ENCODE results near the gene CDY2B.
"Not testable (repeated sequence)": the region's sequence is repeated elsewhere in the genome, so short reads cannot be mapped to it uniquely, and the experiment has no call there.

Gene CDY2B

GRCh38 chrY:17880120-17880519, at the start of gene CDY2B:
TSS of gene CDY2B (minus strand) at chrY:17880220. CDS start at chrY:17879892, 328 bp downstream.
- DNase-seq (ENCODE audit: low read depth): not testable (repeated sequence)

DNA sequence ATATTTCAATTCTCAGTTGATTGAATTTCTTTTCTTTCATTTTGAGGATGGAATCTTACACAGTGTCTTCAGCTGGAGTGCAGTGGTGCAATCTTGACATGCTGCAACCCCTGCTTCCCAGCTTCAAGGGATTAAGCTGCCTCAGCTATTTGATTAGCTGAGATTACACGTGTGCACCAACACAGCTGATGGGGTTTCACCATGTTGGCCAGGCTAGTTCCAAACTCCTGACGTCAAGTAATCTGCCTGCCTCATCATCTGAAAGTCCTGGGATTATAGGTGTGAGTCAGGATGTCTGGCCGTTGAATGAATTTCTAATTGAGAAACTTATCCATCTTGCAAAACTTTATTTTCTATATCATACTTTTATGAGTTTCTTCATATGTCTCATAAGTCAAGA, 28.0 kb upstream of the CDY2B start:
- DNase-seq (ENCODE audit: low read depth): not testable (repeated sequence)

- not testable (repeated sequence) for DNase-seq (ENCODE audit: low read depth)
Observed at GRCh38 chrY:17907351-17907750, 27.3 kb upstream of the CDY2B start.

DNA sequence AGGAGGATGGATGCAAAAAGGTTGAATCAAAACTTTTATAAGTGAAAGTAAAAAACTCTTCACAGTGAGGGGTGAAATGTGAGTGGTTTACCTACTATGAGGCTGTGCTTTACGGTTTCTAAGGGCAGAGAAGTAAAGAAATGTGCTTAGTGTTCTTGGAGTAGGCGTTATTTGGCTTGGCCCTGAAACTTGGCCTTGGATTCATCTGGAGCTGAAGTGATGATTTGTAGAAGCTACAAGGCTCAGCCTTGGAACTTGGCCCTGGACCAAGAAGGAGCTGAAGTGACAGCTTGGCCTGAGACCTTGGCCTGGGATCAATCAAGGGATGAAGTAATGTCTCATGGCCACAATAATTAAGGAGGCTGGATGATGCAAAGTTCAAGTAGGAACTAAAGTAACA, 1.7 kb upstream of the CDY2B start:
- not testable (repeated sequence) for DNase-seq (ENCODE audit: low read depth)

- DNase-seq (ENCODE audit: low read depth): not testable (repeated sequence)
Observed at GRCh38 chrY:17876767-17877166, 3.3 kb downstream of the CDY2B start.

DNA sequence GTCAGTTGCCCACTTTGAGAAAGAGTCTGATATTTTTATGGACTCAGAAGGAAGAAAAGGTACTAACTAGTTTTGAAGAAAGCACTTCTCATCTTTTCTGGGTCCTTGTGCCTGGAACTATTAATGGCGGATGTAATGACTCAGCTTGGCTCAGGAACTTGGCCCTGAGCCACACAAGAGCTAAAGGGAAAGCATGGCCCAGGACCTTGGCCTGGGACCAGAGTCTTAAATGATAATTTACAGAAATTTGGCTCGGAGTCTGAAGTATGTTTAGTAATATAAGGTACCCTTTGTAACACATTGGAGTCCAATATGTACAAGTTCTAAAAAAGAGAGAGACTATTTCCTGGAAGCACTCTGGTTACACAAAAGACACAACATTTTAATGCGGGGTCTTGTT, 4.6 kb downstream of the CDY2B start:
- not testable (repeated sequence) for DNase-seq (ENCODE audit: low read depth)

GRCh38 chrY:17871194-17871903, 8.7 kb downstream of the CDY2B start:
- DNase-seq (ENCODE audit: low read depth): not testable (repeated sequence)

GRCh38 chrY:17870737-17871136, 9.3 kb downstream of the CDY2B start:
- DNase-seq (ENCODE audit: low read depth): not testable (repeated sequence)

DNA sequence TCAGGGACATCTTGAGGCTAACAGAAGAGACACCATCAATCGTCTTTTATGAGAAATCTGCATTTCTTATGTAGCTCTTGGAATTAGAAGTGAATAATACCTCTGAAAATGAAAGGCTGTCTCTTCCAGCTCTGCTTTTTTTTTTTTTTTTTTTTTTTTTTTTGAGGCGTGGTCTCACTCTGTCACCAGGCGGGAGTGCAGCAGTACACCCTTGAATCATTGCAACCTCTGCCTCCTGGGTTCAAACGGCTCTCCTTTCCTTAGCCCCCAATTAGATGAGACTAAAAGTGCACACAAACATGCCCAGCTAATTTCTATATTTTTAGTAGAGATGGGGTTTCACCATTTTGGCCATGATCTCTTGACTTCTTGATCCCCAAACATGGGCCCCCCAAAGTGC, 12.2 kb downstream of the CDY2B start:
- not testable (repeated sequence) for DNase-seq (ENCODE audit: low read depth)

DNA sequence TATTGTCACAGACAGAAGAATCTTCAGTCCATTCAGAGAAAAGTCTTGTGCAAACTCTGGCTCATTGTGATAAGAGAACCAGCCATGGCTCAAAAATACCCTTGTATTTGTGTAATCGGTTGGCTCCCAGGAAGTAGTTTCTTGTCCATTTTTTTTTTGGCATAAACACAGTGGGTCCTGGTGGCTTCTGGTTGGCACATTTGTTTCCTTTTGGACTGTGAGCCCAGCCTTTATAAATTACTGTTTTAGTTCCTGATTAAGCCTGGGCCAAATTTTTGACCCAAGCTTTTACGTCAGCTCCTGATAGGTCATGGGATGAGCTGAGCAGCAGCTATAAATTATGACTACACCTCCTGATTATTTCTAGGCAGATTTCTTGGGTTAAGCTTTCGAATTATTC, 19.4 kb downstream of the CDY2B start:
- not testable (repeated sequence) for DNase-seq (ENCODE audit: low read depth)

- DNase-seq (ENCODE audit: low read depth): not testable (repeated sequence)
Observed at GRCh38 chrY:17856963-17857848, 22.8 kb downstream of the CDY2B start.

- not testable (repeated sequence) for DNase-seq (ENCODE audit: low read depth)
Observed at GRCh38 chrY:17856508-17856907, 23.5 kb downstream of the CDY2B start.

DNA sequence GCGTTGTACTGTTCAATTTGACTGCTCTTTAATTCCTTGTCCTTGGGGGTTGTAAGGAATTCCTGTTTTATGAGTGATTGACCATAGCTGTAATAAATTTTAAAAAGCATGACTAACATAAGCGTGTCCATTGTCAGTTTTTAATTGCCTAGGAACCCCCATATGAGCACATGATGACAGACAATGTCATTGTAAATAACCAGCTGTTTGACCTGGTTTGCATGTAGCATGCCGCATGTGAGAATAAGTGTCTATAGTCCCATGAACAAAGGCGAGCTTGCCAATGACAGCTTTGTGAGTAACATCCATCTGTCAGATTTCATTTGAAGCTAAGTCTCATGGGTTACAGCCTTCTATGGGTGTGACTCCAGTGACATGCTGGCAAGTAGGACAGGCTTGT, 30.9 kb downstream of the CDY2B start:
- DNase-seq (ENCODE audit: low read depth): not testable (repeated sequence)

DNA sequence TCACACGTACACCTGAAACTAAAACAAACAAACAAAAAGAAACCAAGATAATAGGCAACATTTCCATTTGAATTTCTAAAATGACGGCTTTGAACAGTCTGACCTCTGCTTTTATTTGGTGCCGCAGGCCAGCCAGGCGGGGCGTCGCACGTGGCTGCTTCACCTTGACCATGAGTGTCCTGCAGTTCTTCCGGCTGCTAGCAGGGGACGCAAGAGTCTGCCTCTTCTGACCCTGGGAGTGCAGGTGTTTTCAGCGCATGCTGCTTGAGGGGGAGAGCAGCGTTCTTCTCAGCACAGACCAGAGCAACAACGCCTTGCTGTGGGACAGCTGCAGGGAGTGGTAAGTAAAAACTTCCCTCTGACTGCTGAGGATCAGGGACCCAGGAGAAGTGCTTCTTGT, 47.9 kb downstream of the CDY2B start:
- not testable (repeated sequence) for DNase-seq (ENCODE audit: low read depth)
